HG02943 (cell line): ENCODE data around the gene YIPF6.
A peak's percentile ranks its signal among the peaks of the same experiment; 100 is the strongest.
"Not testable (repeated sequence)": the region's sequence is repeated elsewhere in the genome, so short reads cannot be mapped to it uniquely, and the experiment has no call there.

Experiments used
- ATAC-seq: cut with Tn5 transposase; IDR thresholded peaks from one replicate; pipeline ENCODE4 v1.9.1; 2021; ENCODE audit warnings: mild to moderate bottlenecking, low read depth, moderate library complexity; ENCODE audit not compliant: unreplicated experiment

YIPF6 gene, protein sequence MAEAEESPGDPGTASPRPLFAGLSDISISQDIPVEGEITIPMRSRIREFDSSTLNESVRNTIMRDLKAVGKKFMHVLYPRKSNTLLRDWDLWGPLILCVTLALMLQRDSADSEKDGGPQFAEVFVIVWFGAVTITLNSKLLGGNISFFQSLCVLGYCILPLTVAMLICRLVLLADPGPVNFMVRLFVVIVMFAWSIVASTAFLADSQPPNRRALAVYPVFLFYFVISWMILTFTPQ

DNA sequence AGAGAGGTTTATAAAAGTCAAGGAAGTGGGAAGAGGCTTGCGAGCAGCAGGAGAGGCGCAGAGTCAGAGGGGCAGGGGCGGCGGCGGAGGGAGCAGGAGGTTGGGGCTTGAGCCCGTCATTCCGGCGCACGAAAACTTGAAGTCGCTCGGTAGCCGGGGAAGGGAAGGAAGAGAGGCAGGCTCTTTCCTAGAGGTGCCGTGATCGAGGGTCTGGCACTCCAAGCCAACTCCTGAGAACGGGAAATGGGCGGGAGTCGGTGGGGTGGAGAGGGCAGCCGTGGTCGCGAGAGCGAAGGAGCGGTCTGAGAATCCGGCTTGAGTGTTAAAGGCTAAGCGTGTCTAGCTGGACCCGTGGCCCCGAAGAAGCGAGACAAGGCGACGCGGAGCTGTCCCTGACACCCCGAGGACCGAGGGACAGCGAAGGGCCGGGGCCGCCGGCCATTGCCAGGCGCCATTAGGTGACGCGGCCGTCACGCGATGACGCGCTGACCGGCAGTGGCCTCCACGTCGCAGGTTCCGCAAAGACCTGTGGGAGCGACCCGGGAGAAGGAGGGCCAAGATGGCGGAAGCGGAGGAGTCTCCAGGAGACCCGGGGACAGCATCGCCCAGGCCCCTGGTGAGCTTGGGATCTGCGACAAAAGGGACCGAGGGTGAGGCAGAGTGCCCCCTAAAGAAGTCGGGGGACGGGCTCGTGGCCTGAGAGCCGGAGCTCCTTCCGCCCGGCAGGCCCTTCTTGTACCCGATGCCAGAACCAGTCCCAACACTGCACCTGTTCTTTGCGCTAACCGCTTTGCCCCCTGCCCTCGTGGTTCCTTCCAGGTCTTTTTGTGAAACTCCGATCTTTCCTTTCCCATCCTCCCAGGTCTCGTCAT, at the start of gene YIPF6:
YIPF6 (plus strand) TSS at position 544 of the 872 bp plus-strand sequence; CDS start at position 560, 16 bp downstream.
- peak; percentile 97 for ATAC-seq

DNA sequence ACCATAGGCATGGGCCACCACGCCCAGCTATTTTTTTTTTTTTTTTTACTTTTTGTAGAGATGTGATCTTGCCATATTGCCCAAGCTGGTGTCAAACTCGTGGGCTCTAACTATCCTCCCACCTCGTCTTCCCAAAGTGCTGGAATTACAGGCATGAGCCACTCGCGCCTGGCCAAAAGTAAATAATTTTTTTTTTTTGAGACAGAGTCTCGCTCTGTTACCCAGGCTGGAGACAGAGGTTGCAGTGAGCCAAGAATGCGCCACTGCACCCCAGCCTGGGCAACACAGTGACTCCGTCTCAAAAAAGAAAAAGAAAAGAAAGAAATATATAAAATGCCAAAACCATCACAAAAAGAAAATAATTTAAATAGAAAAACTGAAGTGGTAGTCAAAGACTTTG, 47.1 kb upstream of the YIPF6 start:
- ATAC-seq: no peak

DNA sequence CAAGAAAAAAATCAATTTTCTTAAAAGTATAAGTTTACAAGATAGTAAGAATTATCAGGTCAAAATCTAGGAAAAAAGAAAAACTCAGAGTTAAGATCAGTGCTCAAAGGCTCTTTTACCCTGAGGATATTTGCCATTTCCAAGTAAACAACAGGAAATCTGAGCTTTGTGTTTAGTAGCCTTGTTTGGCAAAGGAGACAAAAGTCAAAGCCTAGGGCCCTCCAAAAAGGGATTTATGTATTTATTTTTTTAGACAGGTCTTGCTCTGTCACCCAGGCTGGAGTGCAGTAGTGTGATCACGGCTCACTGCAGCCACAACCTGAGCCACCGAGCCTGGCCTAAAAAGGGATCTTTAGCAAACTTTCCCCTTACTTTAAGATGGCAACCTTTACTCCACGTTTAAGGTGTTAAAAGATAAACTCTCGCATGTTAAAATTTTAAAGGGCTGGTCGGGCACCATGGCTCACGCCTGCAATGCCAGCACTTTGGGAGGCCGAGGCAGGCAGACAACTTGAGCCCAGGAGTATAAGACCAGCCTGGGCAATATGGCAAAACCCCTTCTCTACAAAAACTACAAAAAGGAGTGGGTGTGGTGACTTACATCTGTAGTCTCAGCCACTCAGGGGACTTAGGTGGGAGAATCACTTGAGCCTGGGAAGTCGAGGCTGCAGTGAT, 44.2 kb upstream of the YIPF6 start:
- no peak for ATAC-seq

DNA sequence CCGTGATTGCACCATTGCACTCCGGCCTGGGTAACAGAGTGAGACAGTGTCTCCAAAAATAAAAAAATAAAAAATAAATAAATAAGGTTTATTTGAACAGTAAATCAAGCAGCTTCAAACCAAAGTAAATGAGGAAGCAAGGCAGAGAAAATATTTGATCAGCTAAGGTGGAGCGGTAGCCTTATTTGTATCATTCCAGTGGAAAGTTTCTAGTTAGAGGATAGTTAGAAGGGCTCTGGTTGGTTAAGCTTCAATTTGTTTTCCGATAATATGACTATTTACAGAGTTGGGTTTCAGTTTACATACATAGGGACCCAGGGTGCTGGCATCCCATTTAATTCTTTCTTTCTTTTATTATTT, 43.7 kb upstream of the YIPF6 start:
- ATAC-seq: no peak

DNA sequence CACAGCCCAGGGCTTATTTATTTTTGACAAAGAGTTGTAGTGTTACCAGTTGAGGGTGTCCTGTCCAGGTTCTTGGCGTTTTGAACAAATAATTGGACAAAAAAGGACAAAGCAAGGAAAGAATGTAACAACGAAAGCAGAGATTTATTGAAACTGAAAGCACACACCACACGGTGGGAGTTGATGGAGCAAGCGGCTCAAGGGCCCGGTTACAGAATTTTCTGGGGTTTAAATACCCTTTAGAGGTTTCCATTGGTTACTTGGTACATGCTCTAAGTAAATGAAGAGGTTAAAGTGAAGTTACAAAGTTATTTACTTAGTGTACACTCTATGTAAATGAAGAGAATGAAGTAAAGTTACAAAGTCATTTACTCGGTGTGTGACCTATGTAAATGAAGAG, 37.8 kb upstream of the YIPF6 start:
- no peak for ATAC-seq

DNA sequence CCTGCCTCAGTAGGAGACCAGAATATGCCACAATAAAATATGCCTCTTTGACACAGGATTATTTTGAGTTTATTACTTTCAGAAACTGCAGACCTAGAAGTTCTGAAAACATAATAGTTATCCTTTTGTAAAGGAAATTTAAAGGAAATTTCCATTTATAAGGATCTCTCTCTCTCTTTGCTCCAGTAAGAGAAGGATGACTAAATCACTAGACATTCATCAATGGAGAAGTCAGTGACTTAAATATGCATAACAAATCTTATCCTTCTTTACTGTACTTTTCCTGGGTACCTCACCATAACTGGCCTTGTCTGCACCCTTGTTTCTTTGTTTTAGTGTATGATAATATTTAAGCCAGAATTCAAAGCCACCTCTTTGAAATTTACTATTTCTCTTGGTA, 37.3 kb upstream of the YIPF6 start:
- no peak for ATAC-seq

DNA sequence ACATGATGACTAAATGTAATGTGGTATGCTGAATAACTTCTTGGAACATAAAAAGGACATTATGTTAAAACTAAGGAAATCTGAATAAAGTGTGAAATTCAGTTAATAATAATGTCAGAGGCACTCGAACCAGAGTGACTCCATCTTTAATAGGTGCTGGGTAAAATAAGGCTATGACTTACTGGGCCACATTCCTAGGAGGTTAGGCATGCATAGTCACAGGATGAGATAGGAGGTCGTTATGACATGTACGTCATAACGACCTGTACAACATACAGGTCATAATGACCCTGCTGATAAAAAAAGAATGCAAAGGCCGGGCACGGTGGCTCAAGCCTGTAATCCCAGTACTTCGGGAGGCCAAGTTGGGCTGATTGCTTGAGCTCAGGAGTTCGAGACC, 36.7 kb upstream of the YIPF6 start:
- no peak for ATAC-seq

DNA sequence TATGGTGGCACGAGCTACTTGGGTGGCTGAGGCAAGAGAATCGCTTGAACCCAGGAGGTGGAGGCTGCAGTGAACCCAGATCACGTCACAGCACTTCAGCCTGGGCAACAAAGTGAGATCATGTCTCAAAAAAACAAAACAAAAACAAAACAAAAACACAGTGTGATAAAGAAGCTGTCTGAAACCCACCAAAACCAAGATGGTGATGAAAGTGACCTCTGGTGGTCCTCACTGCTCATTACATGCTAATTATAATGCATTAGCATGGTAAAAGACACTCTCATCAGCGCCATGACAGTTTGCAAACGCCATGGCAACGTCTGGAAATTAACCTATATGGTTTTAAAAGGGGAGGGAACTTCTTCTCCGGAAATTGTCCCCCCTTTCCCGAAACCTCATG, 36.2 kb upstream of the YIPF6 start:
- ATAC-seq: no peak

DNA sequence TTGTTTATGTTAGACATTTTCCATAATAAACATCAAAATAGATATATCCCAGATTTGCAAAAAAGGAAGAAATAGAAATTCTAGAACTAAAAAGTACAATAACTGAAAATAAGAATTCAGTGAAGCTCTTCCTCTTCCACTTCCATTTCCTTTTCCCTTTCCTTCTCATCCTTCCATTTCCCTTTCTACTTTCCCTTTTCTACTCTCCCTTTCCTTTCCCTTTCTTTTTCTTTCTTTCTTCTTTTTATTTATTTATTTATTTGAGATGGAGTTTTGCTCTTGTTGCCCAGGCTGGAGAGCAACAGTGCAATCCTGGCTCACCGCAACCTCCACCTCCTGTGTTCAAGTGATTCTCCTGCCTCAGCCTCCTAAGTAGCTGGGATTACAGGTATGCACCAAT, 35.0 kb upstream of the YIPF6 start:
- ATAC-seq: no peak

DNA sequence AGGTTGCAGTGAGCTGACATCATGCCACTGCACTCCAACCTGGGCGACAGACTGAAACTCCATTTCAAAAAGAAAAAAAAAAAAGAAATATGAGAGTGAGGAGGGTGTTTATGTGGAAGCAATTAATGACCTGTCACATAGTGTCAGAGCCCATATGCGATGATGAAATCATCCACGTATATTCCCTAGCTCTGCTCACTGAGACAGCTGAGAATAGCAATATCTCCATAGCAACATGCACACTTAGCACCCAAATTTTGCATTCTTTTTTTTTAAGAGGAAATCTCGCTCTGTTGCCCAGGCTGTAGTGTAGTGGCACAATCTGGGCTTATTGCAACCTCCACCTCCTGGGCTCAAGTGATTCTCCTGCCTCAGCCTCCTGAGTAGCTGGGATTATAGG, 34.1 kb upstream of the YIPF6 start:
- no peak for ATAC-seq

DNA sequence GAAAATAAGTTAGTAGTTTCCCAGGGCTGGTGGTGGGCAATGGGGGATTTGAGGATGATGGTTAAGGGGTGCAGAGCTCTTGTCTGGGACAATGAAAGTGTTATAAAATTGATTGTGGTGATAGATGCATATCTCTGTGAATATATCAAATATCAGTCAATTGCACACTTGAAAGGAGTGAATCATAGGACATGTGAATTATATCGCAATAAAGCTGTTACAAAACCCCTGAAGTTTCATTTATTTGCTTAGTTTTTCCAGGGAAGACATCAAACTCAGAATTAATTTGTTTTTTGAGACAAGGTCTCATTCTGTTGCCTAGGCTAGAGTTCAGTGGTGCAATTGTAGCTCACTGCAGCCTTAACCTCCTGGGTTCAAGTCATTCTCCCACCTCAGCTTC, 17.9 kb upstream of the YIPF6 start:
- no peak for ATAC-seq

DNA sequence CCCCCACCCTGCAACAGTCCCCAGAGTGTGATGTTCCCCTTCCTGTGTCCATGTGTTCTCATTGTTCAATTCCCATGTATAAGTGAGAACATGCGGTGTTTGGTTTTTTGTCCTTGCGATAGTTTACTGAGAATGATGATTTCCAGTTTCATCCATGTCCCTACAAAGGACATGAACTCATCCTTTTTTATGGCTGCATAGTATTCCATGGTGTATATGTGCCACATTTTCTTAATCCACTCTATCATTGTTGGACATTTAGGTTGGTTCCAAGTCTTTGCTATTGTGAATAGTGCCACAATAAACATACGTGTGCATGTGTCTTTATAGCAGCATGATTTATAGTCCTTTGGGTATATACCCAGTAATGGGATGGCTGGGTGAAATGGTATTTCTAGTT, 12.7 kb upstream of the YIPF6 start:
- not testable (repeated sequence) for ATAC-seq

DNA sequence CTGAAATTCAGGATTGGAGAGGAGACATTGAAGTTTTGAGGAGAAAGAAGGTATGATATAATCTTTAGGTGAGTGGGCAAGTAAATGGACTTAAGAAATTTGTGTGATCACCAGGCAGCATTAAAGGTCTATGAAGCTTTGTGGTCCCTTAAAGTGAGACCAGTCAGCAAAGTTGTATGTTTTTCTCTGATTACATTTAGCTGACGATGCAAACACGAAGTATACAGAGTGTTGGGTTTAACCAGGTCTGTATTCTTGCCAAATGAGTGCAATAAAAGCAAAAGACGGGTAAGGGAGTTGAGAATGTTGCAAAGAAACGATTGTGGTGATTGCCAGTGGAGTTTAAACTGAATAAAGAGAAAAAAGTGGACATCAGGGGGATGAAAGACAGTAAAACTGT, 11.6 kb upstream of the YIPF6 start:
- no peak for ATAC-seq

DNA sequence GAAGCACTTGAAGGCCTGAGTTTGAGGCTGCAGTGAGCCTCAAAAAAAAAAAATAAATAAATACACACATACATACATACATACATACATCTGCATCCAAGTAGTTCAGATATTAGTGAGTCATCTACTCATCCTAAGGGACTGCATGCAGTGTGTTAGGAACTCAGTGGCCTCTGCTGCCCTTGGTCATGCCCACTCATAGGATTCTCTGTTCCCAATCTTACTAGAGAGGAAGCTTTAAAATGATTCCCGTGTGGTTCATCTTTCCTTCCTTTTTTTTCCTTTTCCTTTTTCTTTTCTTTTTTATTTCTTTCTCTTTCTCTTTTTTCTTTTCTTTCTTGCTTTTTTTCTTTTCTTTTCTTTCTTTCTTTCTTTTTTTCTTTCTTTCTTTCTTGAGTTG, 10.9 kb upstream of the YIPF6 start:
- ATAC-seq: no peak

DNA sequence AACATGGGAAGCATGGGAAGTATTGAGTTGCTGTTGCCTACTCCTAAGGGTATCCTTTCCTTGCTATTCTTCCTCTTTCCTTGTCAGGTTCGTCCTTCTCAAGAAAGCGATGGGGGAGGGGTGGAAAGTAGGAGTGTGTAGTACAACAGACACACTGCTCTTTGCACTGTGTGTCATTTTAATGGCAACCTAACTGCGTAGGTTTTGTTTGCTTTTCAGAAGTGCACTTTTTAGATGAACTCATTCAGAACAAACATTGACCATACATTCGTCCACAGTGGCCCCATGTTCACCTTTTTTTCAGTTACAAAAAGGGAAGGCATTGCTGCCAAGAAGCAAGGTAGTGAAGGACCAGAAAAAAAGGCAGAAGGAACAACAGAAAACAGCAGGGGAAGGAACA, 10.2 kb upstream of the YIPF6 start:
- no peak for ATAC-seq

DNA sequence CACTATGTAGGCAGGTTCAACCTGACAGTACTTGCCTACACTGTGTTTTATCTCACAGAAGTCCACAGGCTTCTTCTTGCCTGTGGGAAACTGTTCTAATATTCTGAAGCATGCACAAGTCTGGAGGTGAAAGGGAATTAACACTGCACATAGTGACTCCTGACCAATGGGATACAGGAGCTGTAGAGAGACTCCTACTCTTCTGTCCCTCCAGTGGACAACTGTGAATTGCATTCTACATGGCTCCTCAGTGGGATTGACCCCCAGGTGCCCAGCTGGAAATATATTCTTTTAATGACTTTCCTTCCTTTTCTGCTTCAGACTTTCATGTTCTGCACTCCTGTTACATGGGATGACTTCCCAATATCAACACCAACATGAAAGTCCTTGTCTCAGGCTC, 8.2 kb upstream of the YIPF6 start:
- peak; percentile 57 for ATAC-seq

DNA sequence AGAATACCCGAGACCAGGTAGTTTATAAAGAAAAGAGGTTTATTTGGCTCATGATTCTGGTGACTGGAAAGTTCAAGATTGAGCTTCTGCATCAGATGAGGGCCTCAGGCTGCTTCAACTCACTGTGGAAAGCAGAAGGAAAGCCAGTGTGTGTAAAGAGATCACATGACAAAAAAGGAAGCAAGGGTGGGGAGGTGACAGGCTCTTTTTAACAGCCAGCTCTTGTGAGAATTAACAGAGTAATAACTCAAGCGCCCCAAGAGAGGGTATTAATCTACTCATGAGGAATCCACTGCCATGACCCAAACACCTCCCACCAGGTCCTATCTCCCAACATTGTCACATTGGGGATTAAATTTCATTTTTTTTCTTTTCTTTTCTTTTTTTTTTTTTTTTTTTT, 6.3 kb upstream of the YIPF6 start:
- no peak for ATAC-seq

DNA sequence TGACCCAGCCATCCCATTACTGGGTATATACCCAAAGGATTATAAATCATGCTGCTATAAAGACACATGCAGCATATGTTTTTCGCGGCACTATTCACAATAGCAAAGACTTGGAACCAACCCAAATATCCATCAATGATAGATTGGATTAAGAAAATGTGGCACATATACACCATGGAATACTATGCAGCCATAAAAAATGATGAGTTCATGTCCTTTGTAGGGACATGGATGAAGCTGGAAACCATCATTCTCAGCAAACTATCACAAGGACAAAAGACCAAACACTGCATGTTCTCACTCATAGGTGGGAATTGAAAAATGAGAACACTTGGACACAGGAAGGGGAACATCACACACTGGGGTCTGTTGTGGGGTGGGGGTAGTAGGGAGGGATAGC, 5.1 kb upstream of the YIPF6 start:
- ATAC-seq: not testable (repeated sequence)

DNA sequence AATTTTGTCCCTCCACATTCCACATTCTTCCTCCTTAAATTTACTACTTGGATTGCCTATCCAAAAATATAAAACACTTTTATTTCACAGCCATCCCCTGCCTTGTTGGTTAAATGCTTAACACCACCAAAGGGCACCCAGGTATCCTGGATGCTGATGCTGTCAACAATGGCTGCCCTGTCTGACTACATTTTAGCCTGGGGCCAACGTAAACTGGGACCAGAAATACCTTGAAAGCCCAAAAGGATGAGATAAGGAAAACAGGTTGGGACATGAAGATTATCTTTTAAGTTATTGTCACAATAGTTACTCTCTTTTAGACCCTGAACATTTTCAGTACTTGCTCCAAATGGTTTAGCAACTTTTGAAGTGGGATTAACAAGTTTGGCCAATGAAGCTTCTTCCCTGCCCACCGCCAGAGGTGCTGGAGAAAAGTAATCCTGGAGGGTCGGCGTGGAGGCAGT, 775 bp upstream of the YIPF6 start:
- ATAC-seq: no peak

DNA sequence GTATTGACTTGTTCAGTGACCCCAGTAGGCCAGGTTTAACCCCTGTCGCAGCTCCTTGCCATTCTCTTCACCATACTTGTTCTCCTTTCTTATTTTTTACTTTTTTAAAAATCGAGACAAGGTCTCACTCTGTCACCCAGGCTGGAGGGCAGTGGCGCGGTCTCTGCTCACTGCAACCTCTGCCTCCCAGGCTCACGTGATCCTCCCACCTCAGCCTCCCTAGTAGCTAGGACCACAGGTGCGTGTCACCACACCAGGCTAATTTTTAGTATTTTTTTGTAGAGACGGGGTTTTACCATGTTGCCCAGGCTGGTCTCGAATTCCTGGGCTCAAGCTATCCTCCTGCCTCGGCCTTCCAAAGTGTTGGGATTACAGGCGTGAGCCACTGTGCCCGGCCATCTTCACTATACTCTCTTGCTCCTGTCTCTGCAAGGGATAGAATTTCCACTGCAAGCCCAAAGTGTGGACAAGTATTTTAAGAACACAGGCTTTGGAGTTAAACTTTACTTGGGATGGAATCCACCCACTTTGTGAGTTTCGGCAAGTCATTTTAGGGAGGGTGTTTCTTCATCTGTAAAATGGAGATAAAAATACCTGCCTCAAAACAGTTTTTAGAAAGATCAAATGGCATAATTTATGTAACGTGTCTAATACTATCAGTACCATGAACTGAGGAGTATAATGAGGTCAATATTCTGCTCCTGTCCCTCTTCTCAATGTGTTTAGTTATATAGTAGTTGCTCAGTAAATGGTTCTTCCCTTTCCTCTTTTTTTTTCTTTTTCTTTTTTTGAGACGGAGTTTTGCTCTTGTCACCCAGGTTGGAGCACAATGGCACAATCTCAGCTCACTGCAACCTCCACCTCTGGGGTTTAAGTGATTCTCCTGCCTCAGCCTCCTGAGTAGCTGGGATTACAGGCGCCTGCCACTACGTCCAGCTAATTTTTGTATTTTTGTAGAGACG, 973 bp downstream of the YIPF6 start:
- no peak for ATAC-seq
